HG03175 (cell line): ENCODE data around the gene ITPR2.

Experiments
- ATAC-seq: cut with Tn5 transposase; IDR thresholded peaks from one replicate; pipeline ENCODE4 v1.9.1; 2021; ENCODE audit warnings: mild to moderate bottlenecking, moderate library complexity; ENCODE audit not compliant: unreplicated experiment

ITPR2 gene

DNA sequence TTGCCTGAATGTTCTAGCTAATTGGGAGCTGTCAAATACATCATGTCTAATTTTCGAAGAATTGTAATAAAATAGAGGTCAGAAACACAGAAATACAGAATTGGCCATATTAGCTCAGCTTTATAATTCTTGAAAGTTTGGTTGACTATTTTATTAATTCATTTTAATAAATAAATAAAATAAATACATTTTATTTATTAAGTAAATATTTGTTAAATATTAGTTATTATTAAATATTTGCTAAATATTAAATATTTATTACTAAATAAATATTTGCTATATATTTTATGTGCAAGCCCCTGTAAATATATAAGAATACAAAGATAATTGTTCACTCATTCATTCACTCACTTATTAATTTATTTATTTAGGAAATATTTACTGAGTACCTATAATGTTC is 406.3 kb downstream of the ITPR2 start:
- no peak for ATAC-seq

DNA sequence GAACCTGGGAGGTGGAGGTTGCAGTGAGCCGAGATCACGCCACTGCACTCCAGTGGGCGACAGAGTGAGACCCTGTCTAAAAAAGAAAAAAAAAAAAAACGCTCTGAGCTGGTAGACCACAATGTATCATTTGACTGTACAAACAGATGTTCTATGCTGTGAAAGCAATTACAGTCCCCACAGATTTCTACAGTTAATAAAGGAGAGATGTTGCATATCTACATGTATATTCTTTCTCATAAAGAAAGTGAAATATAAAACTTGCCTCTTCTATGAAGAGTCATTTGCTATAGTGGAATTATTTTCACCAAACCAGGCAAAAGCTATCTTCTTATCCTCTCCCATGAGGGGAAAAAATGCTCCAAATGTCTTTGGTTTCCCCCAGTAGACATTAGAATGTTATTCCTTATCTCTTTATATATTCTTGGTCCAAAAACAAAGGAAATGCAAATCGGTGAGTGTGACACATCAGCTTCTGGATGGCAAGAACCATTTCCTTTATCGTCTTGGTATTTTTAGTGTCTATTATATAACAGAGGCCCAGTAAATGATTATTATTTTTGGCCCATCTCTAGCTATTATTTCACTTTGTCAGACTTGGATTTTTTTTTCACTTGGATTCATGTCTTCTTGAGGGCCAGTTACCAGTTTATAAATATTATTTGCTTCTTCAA is 407.3 kb downstream of the ITPR2 start:
- peak; percentile 74 for ATAC-seq

GRCh38 chr12:26422839-26423398 is 410.1 kb downstream of the ITPR2 start:
- ATAC-seq, result peak; percentile 62

- no peak for ATAC-seq
Measured at GRCh38 chr12:26416550-26416949, 416.4 kb downstream of the ITPR2 start.

GRCh38 chr12:26410689-26411088 is 422.3 kb downstream of the ITPR2 start:
- no peak for ATAC-seq

- no peak for ATAC-seq
Measured at GRCh38 chr12:26406813-26407212, 426.2 kb downstream of the ITPR2 start.

DNA sequence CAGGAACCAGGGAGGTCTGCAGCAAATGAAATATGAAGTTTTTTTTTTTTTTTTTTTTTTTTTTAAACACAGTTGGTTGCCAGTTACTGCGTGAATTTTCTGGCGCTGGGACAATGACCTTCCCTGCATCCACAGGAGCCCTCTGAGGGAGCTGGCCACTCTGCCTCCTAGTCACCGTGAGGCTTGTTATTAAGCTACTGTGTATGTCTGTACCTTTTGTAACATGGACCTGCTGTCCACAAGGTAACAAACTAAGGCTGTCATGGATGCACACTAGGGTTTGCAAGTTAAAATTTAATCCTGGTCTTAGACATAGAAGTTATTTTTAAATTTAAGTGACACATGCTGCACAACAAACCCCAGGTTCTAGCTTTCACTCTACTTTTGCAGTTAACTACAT is 426.6 kb downstream of the ITPR2 start:
- ATAC-seq, result no peak

- ATAC-seq, result no peak
Measured at GRCh38 chr12:26403601-26404000, 429.4 kb downstream of the ITPR2 start.

GRCh38 chr12:26402648-26403047 is 430.3 kb downstream of the ITPR2 start:
- ATAC-seq, result no peak

- ATAC-seq, result no peak
Measured at GRCh38 chr12:26401874-26402273, 431.1 kb downstream of the ITPR2 start.

- no peak for ATAC-seq
Measured at GRCh38 chr12:26400627-26401026, 432.4 kb downstream of the ITPR2 start.

- ATAC-seq, result no peak
Measured at GRCh38 chr12:26399381-26399780, 433.6 kb downstream of the ITPR2 start.

- no peak for ATAC-seq
Measured at GRCh38 chr12:26396402-26396801, 436.6 kb downstream of the ITPR2 start.

DNA sequence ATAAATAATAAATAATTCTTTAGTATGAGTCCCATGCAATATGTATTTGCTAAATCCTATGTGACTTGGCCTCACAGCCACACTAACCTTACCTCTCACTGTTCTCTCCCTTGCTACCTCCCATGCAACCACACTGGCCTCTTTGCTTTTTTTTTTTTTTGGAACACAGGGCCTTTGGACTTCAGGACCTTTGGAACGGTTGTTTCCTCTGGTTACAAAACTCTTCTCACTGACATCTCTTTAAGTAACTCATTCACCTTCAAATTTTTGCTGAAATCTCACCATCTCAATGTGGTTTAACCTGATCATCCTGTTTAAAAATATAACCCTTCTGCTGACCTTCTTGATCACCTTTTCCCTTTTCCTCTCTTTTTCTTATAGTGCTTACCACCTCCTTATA is 443.7 kb downstream of the ITPR2 start:
- no peak for ATAC-seq

DNA sequence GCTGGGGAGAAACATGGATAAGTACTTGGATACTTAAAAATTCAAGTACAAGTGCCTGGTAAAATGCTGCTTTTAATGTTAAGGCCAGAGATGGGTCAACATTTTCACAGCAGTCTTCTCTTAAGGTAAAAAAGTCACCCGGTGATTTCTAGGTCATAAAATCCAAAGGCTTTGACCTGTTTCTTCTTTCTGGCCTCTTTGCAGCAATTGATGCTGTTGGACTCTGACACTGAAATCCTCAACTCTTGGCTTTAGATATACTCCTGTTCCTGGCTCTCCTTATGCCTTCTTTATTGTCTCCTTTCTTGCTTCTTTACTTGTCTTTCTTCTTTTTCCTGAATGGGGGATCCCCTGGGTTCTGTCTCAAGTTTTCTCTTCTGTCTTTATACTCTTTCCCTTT is 448.5 kb downstream of the ITPR2 start:
- ATAC-seq, result no peak

- ATAC-seq, result no peak
Measured at GRCh38 chr12:26383041-26383440, 450.0 kb downstream of the ITPR2 start.

DNA sequence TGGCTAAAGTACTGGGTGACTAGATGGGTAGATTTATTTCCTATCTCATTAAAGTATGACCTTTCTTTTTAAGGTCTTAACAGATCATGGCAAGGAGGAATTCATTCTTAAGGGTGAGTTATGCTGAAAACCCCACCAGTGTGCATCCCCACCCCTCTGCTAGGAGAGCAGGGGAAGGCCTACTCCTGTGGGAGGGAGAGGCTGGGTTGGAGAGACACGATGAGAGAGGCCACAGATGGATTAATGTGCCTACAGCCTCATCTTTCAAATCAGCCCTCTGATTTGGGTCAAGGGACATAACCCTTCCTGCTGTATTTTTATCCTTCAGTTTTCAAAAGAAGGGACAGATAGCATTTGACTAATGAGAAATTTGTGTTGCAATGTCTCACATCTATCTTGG is 452.1 kb downstream of the ITPR2 start:
- no peak for ATAC-seq

- no peak for ATAC-seq
Measured at GRCh38 chr12:26379777-26380467, 453.1 kb downstream of the ITPR2 start.

DNA sequence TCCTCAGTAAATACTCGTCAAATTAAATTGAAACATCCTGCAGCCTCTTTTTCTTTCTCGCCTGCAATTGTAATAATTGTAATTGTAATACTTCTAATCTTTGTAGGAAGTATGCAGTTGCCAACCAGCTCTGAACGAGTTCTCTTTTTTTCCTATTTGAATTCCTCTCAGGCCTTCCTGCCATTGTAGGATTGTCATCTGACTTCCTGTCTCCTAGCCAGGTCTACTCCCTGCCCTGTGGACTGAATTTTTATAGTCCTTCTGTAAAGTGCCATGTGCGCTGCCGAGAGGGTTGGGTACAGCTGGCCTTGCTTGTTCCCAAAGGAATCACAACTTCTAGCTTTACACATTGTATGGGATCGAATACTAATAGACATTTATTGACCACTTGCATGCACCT is 454.3 kb downstream of the ITPR2 start:
- ATAC-seq, result no peak

- no peak for ATAC-seq
Measured at GRCh38 chr12:26374934-26375680, 457.9 kb downstream of the ITPR2 start.

DNA sequence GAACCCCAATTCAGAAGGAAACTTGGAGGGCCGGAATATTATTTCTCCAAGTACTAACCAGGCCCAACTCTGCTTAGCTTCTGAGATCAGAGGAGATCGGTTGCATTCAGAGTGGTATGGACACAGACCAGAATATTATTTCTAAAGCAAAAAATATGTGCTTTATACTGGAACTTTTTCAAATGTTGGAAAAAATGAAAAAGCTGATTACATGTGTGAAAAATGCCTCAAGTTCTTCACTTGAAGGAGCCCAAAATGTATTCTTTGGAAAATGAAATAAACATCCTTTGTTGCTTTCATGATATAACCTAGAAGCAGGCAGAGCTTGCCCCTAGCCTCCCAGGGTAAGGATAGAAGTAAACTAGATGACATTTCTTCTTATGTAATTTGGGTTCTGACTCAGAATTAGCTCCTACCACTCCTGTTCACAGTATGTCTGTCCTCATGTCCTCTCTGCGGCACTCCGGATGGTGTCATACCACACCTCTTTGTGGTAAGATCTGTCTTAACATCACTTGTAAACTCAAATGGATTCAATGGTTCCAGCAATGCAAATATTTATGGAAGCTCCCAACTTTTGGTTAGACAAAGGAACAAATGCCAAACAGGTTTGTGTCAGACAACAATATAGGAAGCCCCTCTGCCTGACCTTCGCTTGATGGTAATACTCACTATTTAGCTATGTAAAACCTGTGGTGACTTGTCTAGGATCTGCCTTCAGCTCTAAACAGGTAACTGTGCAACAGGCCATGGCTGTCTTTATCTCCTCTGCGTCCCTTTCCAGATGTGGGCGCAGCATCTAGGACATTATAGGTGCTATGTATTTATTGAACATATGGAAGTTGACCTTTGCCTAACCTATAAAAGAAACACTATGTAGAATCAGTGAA is 459.1 kb downstream of the ITPR2 start:
- no peak for ATAC-seq
